GM19239 (cell line): ENCODE data around the gene BMP2K.
A peak's percentile ranks its signal among the peaks of the same experiment; 100 is the strongest.

Experiments
- DNase-seq: peaks from one replicate; pipeline ENCODE4 v3.0.0; 2011; ENCODE audit warnings: low spot score; ENCODE audit not compliant: insufficient read length
- FAIRE-seq: peaks from 2 replicates; lab custom pipeline; 2011; peaks lifted over from hg19 to GRCh38; lab: Jason Lieb, UNC

BMP2K gene

DNA sequence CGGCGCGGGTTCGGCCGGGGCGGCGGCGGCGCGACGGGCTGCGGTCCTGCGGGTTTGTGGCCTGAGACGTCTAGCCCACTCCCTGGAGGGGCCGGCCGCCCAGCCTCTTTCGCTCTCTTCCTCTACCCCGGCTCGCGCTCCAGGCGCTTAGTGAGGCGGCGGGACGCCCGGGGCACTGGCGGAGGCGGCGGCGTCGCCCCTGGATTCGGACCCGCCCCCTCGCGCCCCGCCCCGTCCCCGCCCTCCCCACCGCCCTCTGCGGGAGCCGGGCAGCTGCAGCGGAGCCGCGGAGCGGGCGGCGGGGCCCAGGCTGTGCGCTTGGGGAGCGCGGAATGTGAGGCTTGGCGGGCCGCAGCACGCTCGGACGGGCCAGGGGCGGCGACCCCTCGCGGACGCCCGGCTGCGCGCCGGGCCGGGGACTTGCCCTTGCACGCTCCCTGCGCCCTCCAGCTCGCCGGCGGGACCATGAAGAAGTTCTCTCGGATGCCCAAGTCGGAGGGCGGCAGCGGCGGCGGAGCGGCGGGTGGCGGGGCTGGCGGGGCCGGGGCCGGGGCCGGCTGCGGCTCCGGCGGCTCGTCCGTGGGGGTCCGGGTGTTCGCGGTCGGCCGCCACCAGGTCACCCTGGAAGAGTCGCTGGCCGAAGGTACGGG lies at the start of gene BMP2K:
BMP2K (plus strand) TSS at position 272 of the 650 bp plus-strand sequence; CDS start at position 466, 194 bp downstream.
- FAIRE-seq (no peak), DNase-seq (peak; percentile 84)

GRCh38 chr4:78726546-78726945 lies 49.6 kb upstream of the BMP2K start:
- no peak for FAIRE-seq

GRCh38 chr4:78732332-78733104 lies 43.6 kb upstream of the BMP2K start:
- FAIRE-seq (no peak), DNase-seq (no peak)

More at GRCh38 chr4:78726546-78726945, 49.6 kb upstream of the BMP2K start:
- DNase-seq = no peak

- no peak for FAIRE-seq
- no peak for DNase-seq
Measured at GRCh38 chr4:78734441-78735162, 41.5 kb upstream of the BMP2K start.

GRCh38 chr4:78735697-78736096 lies 40.5 kb upstream of the BMP2K start:
- DNase-seq (no peak), FAIRE-seq (peak; percentile 65)

DNA sequence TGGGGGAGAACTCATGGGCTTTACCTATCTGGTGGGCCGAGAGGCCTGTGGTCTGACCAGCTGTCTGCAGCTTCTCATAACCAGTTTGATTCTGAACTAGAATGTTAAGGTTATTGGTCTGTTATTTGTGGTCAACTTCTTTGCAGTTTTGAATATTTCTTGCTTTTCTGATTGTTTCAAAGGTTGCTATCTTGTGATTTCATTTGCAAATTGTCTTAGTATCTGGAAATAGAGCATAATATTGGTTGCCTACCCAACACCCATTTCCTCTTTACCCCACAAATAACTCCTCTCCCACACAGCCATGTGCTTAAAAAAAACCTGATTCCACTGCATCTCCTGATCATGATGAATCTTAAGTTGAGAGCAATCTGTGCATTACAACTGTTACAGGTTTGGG lies 39.1 kb upstream of the BMP2K start:
- FAIRE-seq = peak; percentile 14

GRCh38 chr4:78737973-78738372 lies 38.2 kb upstream of the BMP2K start:
- no peak for FAIRE-seq

More for the DNA sequence above, 39.1 kb upstream of the BMP2K start:
- DNase-seq = no peak

DNA sequence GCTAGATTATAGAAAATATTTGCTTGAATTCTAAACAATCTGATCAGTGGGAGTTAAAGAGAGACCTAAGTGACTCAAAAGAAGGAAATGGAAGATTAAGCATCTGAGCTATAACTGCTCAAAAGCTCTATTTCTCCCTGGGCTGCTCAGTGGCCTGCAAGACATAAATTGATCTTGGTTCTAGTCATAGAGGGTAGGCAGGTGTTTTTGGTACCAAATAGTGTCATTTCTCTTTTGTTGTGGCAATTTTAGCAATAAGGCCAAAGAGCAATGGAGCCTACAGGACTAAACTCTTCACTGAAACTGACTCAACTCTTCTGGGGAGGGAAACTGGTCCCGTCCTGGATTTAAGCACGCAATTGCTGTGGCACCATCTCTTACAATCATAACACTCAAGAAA lies 33.9 kb upstream of the BMP2K start:
- FAIRE-seq = peak; percentile 8
- DNase-seq = no peak

More at GRCh38 chr4:78737973-78738372, 38.2 kb upstream of the BMP2K start:
- DNase-seq = no peak

- DNase-seq (no peak), FAIRE-seq (no peak)
Measured at GRCh38 chr4:78747475-78747922, 28.7 kb upstream of the BMP2K start.

DNA sequence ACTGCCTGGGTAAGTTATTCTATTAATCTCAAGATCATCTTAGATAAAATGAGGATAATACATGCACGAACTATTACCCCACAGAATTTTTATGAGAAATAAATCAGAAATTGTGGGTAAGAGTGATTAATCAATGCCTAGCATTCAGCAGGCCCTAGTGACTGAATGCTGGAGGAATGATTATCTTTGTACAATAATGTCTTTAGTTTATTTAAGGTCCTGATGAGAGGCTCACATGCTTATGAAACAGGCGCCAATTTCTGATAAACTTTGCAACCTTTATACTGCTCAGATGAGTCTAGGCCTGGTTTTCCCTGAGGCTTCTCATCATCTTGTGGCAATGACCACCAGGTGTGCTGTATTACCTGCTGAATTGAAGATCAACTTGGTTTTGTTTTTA lies 27.8 kb upstream of the BMP2K start:
- peak; percentile 18 for FAIRE-seq

DNA sequence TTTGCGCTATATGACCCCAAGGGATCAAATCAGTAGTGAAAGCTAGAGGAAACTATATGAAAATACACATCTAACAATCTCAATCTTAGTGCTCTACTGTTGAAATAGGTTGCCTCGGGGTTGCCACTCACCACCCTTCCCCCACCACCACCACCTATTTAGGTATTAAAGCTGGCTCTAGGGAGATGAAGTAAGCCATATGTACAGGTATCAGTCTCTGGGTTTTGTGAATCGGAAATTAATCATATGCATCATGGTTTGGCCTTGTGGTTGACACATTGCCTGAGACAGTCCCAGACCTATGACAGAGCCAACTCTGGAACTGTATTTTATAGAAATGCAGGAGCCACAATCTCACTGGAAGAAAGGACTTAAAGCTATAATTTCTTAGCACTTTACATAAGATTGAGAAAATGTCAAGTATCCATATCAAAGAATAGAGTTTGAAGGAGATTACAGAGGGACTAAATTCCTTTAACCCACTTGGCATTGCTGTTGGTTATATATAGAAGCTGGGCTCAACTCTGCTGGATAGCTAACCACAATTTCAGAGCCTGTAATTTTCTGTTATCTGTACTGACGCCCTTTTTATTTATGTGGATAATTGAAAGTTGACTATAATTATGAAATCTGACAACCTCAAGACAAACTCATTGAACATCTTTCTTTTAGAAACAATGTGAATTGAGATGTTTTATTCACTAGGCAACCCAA lies 26.7 kb upstream of the BMP2K start:
- peak; percentile 62 for FAIRE-seq
- no peak for DNase-seq

More for the DNA sequence above, 27.8 kb upstream of the BMP2K start:
- DNase-seq = no peak

GRCh38 chr4:78749972-78750727 lies 26.0 kb upstream of the BMP2K start:
- FAIRE-seq = peak; percentile 97
- no peak for DNase-seq

DNA sequence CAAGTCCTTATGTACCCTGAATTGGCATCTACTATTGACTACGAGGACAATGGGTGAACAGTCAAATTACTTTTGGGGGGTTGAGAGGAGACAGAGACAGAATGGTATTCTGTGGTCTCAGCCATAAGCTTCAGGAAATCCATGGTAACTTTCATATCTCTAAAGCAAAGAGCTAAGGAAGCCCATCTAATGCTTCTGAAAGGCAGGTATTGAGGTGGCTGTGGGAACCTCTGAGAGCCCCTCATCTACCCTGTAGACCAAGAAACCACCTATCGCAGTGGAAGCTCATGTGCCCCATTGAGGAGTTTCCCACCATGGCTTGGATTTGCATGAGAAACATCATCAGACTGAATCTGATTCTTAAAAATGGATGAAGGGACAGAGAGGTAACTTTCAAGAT lies 23.1 kb upstream of the BMP2K start:
- peak; percentile 73 for FAIRE-seq
- DNase-seq = no peak

- FAIRE-seq (no peak), DNase-seq (no peak)
Measured at GRCh38 chr4:78754872-78755271, 21.3 kb upstream of the BMP2K start.

- FAIRE-seq (no peak), DNase-seq (no peak)
Measured at GRCh38 chr4:78756137-78756536, 20.0 kb upstream of the BMP2K start.

GRCh38 chr4:78756776-78757175 lies 19.4 kb upstream of the BMP2K start:
- DNase-seq (no peak), FAIRE-seq (no peak)

DNA sequence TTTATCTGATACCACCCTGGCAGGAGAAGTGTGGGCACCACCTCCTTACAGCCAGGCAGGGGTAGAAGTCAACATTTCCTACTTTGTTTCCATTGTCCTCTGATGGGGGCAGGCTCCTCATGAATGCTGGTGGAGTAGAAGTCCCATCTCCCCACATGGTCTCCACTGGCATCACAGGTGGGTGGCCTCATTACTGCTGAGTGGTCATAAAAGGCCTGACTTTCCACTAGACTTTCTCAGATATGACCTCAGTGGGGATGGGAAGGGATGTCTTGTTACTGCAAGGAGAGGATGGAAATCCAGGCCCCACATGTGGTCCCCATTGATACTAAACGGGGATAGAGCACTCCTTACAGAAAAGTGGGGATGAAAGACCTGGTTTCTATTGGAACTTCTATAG lies 18.6 kb upstream of the BMP2K start:
- DNase-seq (no peak), FAIRE-seq (no peak)

- no peak for DNase-seq
- FAIRE-seq = no peak
Measured at GRCh38 chr4:78758085-78758484, 18.1 kb upstream of the BMP2K start.

GRCh38 chr4:78762529-78762928 lies 13.6 kb upstream of the BMP2K start:
- no peak for FAIRE-seq
- DNase-seq = no peak
